ENCODE results near the gene DYRK2.

The DYRK2 gene

GRCh38 chr12:67646775-67647174 lies 1.8 kb upstream of the DYRK2 start:
- DNase-seq (ENCODE audit: low read depth), result no peak

- DNase-seq (ENCODE audit: low read depth), result no peak
Observed at GRCh38 chr12:67647181-67647798, 1.3 kb upstream of the DYRK2 start.

DNA sequence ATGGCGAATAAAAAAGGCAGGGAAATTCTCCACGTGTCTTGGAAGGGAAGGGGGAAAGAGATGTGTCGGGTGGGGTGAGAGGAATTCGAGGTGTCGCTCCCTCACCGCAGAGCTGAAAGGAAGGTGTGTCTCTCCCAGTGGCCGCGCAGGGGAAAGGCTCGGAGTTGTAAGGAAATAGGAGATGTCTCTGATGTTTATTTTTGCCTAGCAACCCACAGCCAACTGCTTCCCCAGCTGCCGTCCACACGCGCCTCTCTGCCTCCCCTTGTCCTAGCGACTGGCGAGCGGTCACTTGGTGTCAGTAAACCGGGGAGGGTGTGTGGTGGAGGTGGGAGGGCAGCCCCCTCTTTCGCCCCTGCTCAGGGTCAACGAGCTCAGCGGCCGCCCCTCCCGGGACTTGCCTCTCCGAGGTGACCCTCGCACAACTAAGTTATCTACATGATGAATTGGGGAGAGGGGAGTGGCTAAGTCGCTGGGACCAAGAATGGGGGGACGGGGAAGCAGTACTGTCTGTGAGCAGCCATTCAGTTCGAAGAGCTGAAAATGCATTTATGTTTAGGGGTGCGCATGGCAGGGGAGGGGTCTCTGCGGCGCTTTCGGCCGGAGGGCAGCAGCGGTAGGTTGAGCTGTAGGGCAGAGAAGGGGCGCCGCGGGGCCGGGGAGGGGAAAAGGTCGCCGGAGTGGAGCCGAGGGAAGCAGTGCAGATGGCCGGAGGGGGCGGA lies 585 bp upstream of the DYRK2 start:
- peak; percentile 60 for DNase-seq (ENCODE audit: low read depth)

DNA sequence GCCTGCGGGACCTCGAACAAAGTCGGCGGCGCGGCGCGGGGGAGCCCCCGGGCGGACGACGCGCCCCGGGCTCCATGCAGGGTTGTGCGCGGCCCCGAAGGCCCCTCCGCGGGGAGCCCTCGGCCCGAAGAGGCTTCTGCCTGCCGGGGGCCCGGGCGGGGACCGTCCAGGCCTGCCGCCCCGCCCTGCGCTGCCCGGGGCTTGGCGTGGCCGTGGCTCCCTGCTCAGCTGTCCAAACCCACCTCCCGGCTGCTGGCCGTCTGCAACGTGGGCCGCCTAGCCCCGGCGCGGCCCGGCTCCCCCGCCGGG lies 670 bp downstream of the DYRK2 start:
- DNase-seq (ENCODE audit: low read depth), result no peak

- DNase-seq (ENCODE audit: low read depth), result no peak
Observed at GRCh38 chr12:67649570-67650387, 1.2 kb downstream of the DYRK2 start.

- no peak for DNase-seq (ENCODE audit: low read depth)
Observed at GRCh38 chr12:67650388-67651131, 2.0 kb downstream of the DYRK2 start.

DNA sequence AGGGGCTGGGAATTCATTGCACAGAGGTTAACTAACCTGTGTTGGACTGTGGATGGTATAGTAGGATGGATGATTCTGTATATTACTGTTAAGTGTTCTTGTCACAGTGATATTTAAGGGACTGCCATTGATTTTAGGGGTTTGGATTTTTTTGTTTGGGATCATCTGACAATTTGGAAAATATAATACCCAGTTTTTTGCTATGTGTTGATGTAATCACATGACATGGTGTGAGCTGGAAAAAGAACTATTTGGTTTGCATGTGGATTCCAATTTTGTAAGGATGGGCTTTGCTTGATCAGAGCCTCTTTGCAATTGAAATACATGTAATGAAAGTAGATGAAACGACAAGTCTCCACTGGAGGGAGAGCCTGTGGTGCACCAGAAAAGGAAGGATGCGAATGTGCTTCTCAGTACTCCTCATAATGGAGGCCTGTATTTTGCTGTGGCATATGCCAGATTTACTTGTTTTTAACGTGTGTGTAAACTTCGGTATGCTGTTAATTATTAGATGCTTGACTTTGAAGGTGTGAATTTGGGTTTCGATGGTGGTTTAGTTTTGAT lies 2.7 kb downstream of the DYRK2 start:
- no peak for DNase-seq (ENCODE audit: low read depth)

- DNase-seq (ENCODE audit: low read depth), result no peak
Observed at GRCh38 chr12:67655829-67656228, 7.3 kb downstream of the DYRK2 start.

DNA sequence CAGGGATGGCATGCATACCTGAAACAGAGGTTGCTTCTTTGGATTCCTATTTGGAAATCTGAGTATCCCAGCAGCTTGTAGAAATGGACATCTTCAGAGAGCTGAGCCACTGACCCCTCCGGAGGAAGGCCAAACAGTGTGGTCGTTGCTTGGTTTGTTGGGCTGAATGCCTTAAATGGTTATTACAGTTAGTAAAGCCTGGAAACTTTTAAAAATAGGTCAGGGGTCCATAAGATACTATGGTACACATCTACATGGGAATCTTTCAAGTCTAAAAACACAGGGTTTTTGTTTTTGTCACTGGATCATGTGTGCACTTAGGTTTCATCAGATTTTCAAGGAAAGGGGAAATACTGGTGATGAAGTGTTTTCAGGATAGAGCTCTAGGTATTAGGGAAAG lies 7.7 kb downstream of the DYRK2 start:
- DNase-seq (ENCODE audit: low read depth), result no peak

DNA sequence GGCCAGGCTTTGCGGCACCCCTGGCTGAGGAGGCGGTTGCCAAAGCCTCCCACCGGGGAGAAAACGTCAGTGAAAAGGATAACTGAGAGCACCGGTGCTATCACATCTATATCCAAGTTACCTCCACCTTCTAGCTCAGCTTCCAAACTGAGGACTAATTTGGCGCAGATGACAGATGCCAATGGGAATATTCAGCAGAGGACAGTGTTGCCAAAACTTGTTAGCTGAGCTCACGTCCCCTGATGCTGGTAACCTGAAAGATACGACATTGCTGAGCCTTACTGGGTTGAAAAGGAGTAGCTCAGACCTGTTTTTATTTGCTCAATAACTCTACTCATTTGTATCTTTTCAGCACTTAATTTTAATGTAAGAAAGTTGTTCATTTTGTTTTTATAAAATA lies 9.9 kb downstream of the DYRK2 start:
- no peak for DNase-seq (ENCODE audit: low read depth)

- no peak for DNase-seq (ENCODE audit: low read depth)
Observed at GRCh38 chr12:67659292-67659691, 10.7 kb downstream of the DYRK2 start.

- DNase-seq (ENCODE audit: low read depth), result no peak
Observed at GRCh38 chr12:67661311-67662021, 12.9 kb downstream of the DYRK2 start.

- DNase-seq (ENCODE audit: low read depth), result peak; percentile 83
Observed at GRCh38 chr12:67662910-67663538, 14.5 kb downstream of the DYRK2 start.

GRCh38 chr12:67664171-67664570 lies 15.6 kb downstream of the DYRK2 start:
- DNase-seq (ENCODE audit: low read depth), result no peak

DNA sequence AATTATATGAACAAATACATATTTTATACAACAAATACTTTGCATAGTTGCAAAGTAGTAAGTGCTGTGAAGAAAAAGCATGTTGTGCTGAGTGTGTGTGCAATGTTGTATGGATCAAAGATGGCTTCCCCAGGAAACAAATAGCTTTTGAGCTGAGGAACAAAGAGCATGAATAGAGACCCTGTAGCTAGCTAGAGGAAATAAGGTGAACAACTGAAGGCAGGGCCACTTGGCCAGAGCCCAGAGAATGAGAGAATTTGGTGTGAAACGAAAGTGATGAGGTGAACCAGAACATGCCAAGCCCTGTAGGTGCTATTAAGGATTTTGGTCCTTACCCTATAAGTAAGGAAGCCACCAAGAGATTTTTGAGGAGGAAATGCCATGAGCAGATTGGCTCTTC lies 17.1 kb downstream of the DYRK2 start:
- no peak for DNase-seq (ENCODE audit: low read depth)

- no peak for DNase-seq (ENCODE audit: low read depth)
Observed at GRCh38 chr12:67666605-67667004, 18.1 kb downstream of the DYRK2 start.

GRCh38 chr12:67667276-67668073 lies 18.9 kb downstream of the DYRK2 start:
- DNase-seq (ENCODE audit: low read depth), result no peak

GRCh38 chr12:67669217-67669933 lies 20.8 kb downstream of the DYRK2 start:
- no peak for DNase-seq (ENCODE audit: low read depth)

GRCh38 chr12:67669934-67670631 lies 21.5 kb downstream of the DYRK2 start:
- DNase-seq (ENCODE audit: low read depth), result no peak
